Fibroblast of lung (primary cell): ENCODE results near the gene NIPAL1.

Experiments
- CTCF ChIP-seq, 2 donors: IDR thresholded peaks in 1 of 2; conservative IDR thresholded peaks in 1 of 2; 1 replicate in 1 of 2; 2 replicates in 1 of 2; pipeline ENCODE4 v1.5.1; 2011 to 2012; ENCODE audit warnings: low read length in 2 of 2, control low read depth in 1 of 2, inconsistent platforms in 1 of 2, low read depth in 1 of 2, mild to moderate bottlenecking in 1 of 2
- EZH2 ChIP-seq: IDR thresholded peaks from 2 replicates; pipeline ENCODE4 v1.5.1; 2012; ENCODE audit warnings: low read length, control low read depth, mild to moderate bottlenecking; ENCODE audit errors: missing control alignments

DNA sequence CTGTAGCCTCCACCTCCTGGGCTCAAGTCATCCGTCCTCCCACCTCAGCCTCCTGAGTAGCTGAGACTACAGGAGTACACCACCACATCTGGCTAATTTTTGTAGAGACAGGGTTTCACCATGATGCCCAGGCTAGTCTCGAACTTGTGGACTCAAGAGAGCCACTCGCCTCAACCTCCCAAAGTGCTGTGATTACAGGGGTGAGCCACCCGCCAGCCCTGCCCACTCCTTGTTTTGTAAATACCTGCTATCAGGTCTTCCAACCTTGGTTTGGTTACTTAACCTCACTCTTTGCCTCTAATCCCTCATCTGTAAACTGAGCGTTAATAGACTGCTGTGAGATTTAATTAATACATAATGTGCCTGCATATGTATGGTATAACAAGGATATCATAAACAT, 894 bp upstream of the NIPAL1 start:
- TF ChIP-seq CTCF (conservative IDR thresholded peaks at IDR 0.05 in 1 of 2, IDR thresholded peaks at IDR 0.05 in 1 of 2; ENCODE audit: low read depth in 1 of 2, low read length in 2 of 2) (no peak), EZH2 (no peak)
